Peyer's patch (tissue), 4 donors: ENCODE measurements around the gene TMEM178B.

ENCODE experiments used
- CTCF ChIP-seq, 6 experiments: fragments of 450-650 bp in 4 of 6; fragments of 200-600 bp in 2 of 6; sonication (generic) in 1 of 6; IDR thresholded peaks; one replicate each; pipeline ENCODE4 v1.5.1; 2017 to 2019; ENCODE audit warnings: antibody characterized with exemption in 6 of 6, mild to moderate bottlenecking in 3 of 6, moderate library complexity in 1 of 6
- POLR2A ChIP-seq, 2 donors: fragments of 450-650 bp; IDR thresholded peaks; one replicate each; pipeline ENCODE4 v1.5.1; 2017; ENCODE audit warnings: antibody characterized with exemption in 2 of 2, mild to moderate bottlenecking in 2 of 2, moderate library complexity in 2 of 2

- no peak for TF ChIP-seq CTCF (IDR thresholded peaks at IDR 0.05)
- no peak for TF ChIP-seq POLR2A (IDR thresholded peaks at IDR 0.05)
These were observed 287.6 kb downstream of the TMEM178B start for GRCh38 chr7:141361479-141361878.
